ENCODE results near the gene SYN1. TPM values are rescaled to one million over a fixed set of nuclear protein-coding genes. Genes with fewer than 3 reads are reported as not detected.

Gene SYN1
- total RNA-seq, 1 donor from 2014 or later, result 2.2 TPM

DNA sequence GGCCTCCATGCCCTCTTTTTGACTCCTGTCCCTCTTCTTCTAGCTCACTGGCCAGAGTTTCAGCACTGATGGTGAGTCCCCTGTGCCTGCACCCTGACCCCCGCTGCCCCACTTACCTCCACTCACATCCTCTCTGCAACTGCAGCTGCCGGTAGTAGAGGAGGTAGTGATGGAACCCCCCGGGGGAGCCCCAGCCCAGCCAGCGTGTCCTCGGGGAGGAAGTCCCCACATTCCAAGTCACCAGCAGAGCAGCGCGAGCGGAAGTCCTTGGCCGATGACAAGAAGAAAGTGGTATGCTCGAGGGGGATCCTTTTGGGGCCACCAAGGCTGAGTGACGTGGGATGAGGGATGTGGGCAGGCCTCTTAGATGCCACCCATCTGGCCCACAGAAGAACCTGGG, 52.8 kb downstream of the SYN1 start:
- H3K4me2 ChIP-seq (ENCODE audit: low read length), result no peak overlapping the region
- H3K4me1 ChIP-seq (ENCODE audit: insufficient read depth, low read length), result peaks cover 7% of the 10 kb centered on the region
- Mint-ChIP-seq H3K27me3 (ENCODE audit: low read depth, unreplicated experiment) (no peaks in the 10 kb centered on the region), H3K9me3 (ENCODE audit: unreplicated experiment) (no peaks in the 10 kb centered on the region), H3K27ac (ENCODE audit: unreplicated experiment) (no peak overlapping the region), H3K4me1 (ENCODE audit: low read depth, unreplicated experiment) (no peaks in the 10 kb centered on the region), H3K4me3 (ENCODE audit: unreplicated experiment) (no peak overlapping the region), H3K36me3 (ENCODE audit: low read depth, unreplicated experiment) (peaks cover 6% of the 10 kb centered on the region)
- H2AFZ ChIP-seq (ENCODE audit: low read depth, low read length), result no peak overlapping the region
- H4K20me1 ChIP-seq (ENCODE audit: insufficient read depth, low read length), result peaks cover 18% of the 10 kb centered on the region
- no peak for FAIRE-seq
- H3K27me3 ChIP-seq (ENCODE audit: insufficient read depth, low read length), result no peaks in the 10 kb centered on the region
- no peak overlapping the region for H3K9ac ChIP-seq (ENCODE audit: low read length)
- DNase-seq (ENCODE audit: low read depth), result no peak
- no peaks in the 10 kb centered on the region for H3K9me3 ChIP-seq (ENCODE audit: insufficient read depth, low read depth, low read length)
- H3K79me2 ChIP-seq (ENCODE audit: insufficient read depth, low read length), result peaks cover 26% of the 10 kb centered on the region
- no peak overlapping the region for H3K27ac ChIP-seq (ENCODE audit: low read depth, low read length)
- no peak for TF ChIP-seq EZH2 (IDR thresholded peaks at IDR 0.05; ENCODE audit: insufficient read depth, low read length)
- TF ChIP-seq, protein P1, sequence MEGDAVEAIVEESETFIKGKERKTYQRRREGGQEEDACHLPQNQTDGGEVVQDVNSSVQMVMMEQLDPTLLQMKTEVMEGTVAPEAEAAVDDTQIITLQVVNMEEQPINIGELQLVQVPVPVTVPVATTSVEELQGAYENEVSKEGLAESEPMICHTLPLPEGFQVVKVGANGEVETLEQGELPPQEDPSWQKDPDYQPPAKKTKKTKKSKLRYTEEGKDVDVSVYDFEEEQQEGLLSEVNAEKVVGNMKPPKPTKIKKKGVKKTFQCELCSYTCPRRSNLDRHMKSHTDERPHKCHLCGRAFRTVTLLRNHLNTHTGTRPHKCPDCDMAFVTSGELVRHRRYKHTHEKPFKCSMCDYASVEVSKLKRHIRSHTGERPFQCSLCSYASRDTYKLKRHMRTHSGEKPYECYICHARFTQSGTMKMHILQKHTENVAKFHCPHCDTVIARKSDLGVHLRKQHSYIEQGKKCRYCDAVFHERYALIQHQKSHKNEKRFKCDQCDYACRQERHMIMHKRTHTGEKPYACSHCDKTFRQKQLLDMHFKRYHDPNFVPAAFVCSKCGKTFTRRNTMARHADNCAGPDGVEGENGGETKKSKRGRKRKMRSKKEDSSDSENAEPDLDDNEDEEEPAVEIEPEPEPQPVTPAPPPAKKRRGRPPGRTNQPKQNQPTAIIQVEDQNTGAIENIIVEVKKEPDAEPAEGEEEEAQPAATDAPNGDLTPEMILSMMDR (IDR thresholded peaks at IDR 0.05; ENCODE audit: insufficient read depth, low read depth, low read length), result no peak
- peaks cover 4% of the 10 kb centered on the region for H3K36me3 ChIP-seq (ENCODE audit: insufficient read depth, low read length)
- no peak overlapping the region for H3K4me3 ChIP-seq (ENCODE audit: insufficient read depth, low read depth, low read length)

- Mint-ChIP-seq H3K4me3 (ENCODE audit: unreplicated experiment) (no peak overlapping the region), H3K27ac (ENCODE audit: unreplicated experiment) (no peak overlapping the region), H3K36me3 (ENCODE audit: low read depth, unreplicated experiment) (peaks cover 2% of the 10 kb centered on the region), H3K27me3 (ENCODE audit: low read depth, unreplicated experiment) (no peaks in the 10 kb centered on the region), H3K9me3 (ENCODE audit: unreplicated experiment) (no peaks in the 10 kb centered on the region), H3K4me1 (ENCODE audit: low read depth, unreplicated experiment) (no peaks in the 10 kb centered on the region)
- peaks cover 34% of the 10 kb centered on the region for H3K79me2 ChIP-seq (ENCODE audit: insufficient read depth, low read length)
- H3K4me3 ChIP-seq (ENCODE audit: insufficient read depth, low read depth, low read length), result no peak overlapping the region
- no peak overlapping the region for H2AFZ ChIP-seq (ENCODE audit: low read depth, low read length)
- no peaks in the 10 kb centered on the region for H3K9me3 ChIP-seq (ENCODE audit: insufficient read depth, low read depth, low read length)
- FAIRE-seq (peak; percentile 73), DNase-seq (ENCODE audit: low read depth) (no peak)
- TF ChIP-seq, protein P1 (IDR thresholded peaks at IDR 0.05; ENCODE audit: insufficient read depth, low read depth, low read length), result no peak
- no peak for TF ChIP-seq EZH2 (IDR thresholded peaks at IDR 0.05; ENCODE audit: insufficient read depth, low read length)
- H3K9ac ChIP-seq (ENCODE audit: low read length), result no peak overlapping the region
- H3K4me2 ChIP-seq (ENCODE audit: low read length), result peak overlapping the region; percentile 37
- H4K20me1 ChIP-seq (ENCODE audit: insufficient read depth, low read length), result peaks cover 22% of the 10 kb centered on the region
- H3K27ac ChIP-seq (ENCODE audit: low read depth, low read length), result no peak overlapping the region
- H3K36me3 ChIP-seq (ENCODE audit: insufficient read depth, low read length), result no peaks in the 10 kb centered on the region
- no peaks in the 10 kb centered on the region for H3K27me3 ChIP-seq (ENCODE audit: insufficient read depth, low read length)
- H3K4me1 ChIP-seq (ENCODE audit: insufficient read depth, low read length), result peaks cover 12% of the 10 kb centered on the region
Observed at GRCh38 chrX:47564438-47565085, 55.1 kb downstream of the SYN1 start.

GRCh38 chrX:47563801-47564315, 55.8 kb downstream of the SYN1 start:
- peak; percentile 70 for DNase-seq (ENCODE audit: low read depth)
- no peaks in the 10 kb centered on the region for H3K9me3 ChIP-seq (ENCODE audit: insufficient read depth, low read depth, low read length)
- FAIRE-seq, result peak; percentile 85
- H3K9me3 Mint-ChIP-seq (ENCODE audit: unreplicated experiment), result no peaks in the 10 kb centered on the region
- peaks cover 12% of the 10 kb centered on the region for H3K4me1 ChIP-seq (ENCODE audit: insufficient read depth, low read length)
- H3K4me1 Mint-ChIP-seq (ENCODE audit: low read depth, unreplicated experiment), result no peaks in the 10 kb centered on the region
- no peak overlapping the region for H3K9ac ChIP-seq (ENCODE audit: low read length)
- no peak overlapping the region for H3K4me3 Mint-ChIP-seq (ENCODE audit: unreplicated experiment)
- no peak overlapping the region for H2AFZ ChIP-seq (ENCODE audit: low read depth, low read length)
- H3K36me3 Mint-ChIP-seq (ENCODE audit: low read depth, unreplicated experiment), result peaks cover 2% of the 10 kb centered on the region
- H3K79me2 ChIP-seq (ENCODE audit: insufficient read depth, low read length), result peaks cover 34% of the 10 kb centered on the region
- H3K4me3 ChIP-seq (ENCODE audit: insufficient read depth, low read depth, low read length), result no peak overlapping the region
- H4K20me1 ChIP-seq (ENCODE audit: insufficient read depth, low read length), result peaks cover 22% of the 10 kb centered on the region
- H3K27me3 Mint-ChIP-seq (ENCODE audit: low read depth, unreplicated experiment), result no peaks in the 10 kb centered on the region
- H3K4me2 ChIP-seq (ENCODE audit: low read length), result peak overlapping the region; percentile 37
- no peaks in the 10 kb centered on the region for H3K27me3 ChIP-seq (ENCODE audit: insufficient read depth, low read length)
- no peak overlapping the region for H3K27ac Mint-ChIP-seq (ENCODE audit: unreplicated experiment)
- H3K36me3 ChIP-seq (ENCODE audit: insufficient read depth, low read length), result no peaks in the 10 kb centered on the region
- no peak overlapping the region for H3K27ac ChIP-seq (ENCODE audit: low read depth, low read length)
- TF ChIP-seq, protein P1 (IDR thresholded peaks at IDR 0.05; ENCODE audit: insufficient read depth, low read depth, low read length), result no peak
- TF ChIP-seq EZH2 (IDR thresholded peaks at IDR 0.05; ENCODE audit: insufficient read depth, low read length), result no peak
